Measurements from ENCODE around the gene SFTPA1.
"Not testable (repeated sequence)": the region's sequence is repeated elsewhere in the genome, so short reads cannot be mapped to it uniquely, and the experiment has no call there.

Gene SFTPA1

DNA sequence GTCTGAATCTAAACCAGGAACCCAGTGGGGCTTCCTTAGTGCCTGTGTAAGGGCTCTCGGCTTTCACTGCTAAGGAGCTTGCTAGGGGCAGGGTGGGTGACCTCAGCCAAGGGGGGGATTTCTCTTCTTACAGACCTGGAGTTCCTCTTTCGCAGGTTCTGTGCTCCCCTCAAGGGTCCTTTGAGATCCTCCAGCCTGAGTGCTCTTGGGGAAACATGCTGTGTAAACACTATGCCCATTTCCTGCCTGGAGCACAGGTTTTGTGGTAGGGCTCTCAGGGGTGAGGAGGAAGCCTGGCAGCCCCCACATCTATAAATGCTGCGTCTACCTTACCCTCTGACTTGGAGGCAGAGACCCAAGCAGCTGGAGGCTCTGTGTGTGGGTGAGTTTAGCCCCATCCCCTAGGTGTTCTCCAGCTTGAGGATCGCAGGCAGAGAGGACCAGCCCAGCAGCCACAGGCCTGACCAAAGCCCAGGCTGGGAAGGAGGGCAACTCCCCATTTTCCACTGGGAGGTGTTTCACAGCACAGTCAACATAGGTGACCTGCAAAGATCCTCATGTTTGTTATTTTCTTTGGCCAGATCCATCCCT is at the start of gene SFTPA1:
Gene SFTPA1, plus strand, starts transcription at position 339 of the 591 bp plus-strand sequence. CDS start 887 bp downstream, outside the sequence.
- in situ Hi-C loops (cut with MboI; ENCODE audit: low pct_unique_long_range_greater_than_20kb, low sequenced_read_pairs) = no loop called here
- peak; percentile 32 for DNase-seq

DNA sequence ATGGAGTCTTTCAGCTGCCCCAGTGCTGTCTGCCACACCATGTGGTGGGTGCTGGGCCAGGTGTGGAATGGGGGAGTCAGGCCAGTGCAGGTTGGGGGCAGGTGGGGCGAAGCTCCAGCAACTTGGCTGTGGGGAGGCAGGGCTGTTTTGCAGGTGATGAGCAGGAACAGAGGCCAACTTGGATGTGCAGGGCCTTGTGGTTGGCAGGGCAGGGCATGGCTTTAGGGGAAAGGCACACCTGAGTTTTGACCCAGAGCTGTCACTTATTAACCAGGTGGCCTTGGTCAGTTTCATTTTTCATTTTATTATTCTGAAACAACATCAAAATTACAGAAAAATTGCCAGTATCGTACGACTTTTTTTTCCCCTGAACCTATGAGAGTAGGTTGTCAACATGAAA is 49.5 kb upstream of the SFTPA1 start:
- in situ Hi-C loops (cut with MboI; ENCODE audit: low pct_unique_long_range_greater_than_20kb, low sequenced_read_pairs) = no loop called here
- DNase-seq = no peak

DNA sequence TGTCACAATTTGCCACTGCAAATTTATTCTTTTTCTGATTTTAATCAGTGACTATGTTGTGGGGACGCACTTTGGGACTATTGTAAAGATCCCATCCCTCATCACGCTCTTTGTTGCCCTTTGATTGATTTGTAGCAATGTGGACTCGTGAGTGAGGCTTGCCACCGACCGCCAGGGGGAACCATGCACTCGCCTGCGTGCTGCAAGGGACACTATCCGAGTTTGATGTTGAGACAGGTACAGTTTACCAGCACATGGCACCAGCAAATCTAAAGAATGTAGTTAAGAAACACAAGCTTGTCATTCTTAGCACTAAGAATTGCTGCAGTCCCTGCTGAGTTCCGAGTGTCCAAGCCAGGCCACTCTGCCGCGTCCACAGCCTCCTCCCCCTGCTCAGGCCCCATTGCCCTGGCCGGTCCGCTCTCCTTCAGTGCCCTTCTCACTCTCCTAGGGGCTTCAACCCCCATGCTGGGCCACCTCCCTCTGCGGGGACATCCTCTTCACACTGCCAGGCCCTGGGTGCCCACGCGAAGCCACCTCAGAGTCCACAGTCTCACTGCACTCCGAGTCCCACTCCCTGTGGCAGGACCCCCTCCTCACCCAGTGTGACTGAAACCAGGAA is 48.5 kb upstream of the SFTPA1 start:
- in situ Hi-C loops (cut with MboI; ENCODE audit: low pct_unique_long_range_greater_than_20kb, low sequenced_read_pairs) = no loop called here
- peak; percentile 53 for DNase-seq

DNA sequence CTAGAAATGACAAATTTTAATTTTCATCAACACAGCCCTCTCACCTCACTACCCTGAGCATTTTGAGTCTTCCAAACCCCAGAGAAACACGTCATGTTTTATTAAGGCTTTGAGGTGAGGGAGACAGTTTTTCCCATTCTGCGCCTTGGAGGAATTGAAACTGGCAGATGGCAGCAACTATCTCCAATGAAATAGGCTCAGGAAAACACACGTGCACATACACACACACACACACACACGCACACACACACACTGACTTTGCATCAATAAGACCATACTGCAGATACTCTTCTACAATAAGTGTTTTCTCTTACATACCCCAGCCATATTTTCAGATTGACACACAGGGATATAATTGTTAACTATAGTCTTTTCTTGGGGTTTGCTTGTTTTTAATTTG is 47.3 kb upstream of the SFTPA1 start:
- in situ Hi-C loops (cut with MboI; ENCODE audit: low pct_unique_long_range_greater_than_20kb, low sequenced_read_pairs) = no loop called here
- no peak for DNase-seq

DNA sequence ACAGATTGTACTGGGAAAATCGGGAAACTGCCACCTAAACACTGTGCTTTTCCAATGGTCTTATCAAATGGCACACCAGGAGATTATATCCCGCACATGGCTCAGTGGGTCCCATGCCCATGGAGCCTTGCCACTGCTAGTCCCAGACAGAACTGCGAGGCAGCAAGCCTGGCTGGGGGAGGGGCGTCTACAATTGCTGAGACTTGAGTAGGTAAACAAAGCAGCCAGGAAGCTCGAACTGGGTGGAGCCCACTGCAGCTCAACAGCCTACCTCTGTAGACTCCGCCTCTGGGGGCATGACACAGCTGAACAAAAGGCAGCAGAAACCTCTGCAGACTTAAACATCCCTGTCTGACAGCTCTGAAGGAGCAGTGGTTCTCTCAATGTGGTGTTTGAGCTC is 40.1 kb upstream of the SFTPA1 start:
- in situ Hi-C loops (cut with MboI; ENCODE audit: low pct_unique_long_range_greater_than_20kb, low sequenced_read_pairs); DNase-seq: not testable (repeated sequence)

DNA sequence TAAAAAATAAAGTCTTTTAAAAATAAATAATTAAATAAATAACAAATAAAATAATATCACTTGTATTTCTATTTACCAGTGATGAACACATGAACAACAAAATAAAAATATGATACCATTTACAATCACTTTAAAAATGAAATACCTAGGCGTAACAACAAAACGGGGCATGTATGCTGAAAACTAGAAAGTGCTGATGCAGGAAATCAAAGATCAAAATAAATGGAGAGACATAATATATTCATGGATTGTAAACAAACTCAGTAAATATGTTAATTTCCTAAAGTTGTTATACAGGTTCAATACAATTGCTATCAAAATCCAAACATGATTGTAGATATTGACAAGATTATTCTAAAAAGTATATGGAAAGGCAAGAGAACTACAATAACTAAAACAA is 31.4 kb upstream of the SFTPA1 start:
- DNase-seq = no peak
- in situ Hi-C loops (cut with MboI; ENCODE audit: low pct_unique_long_range_greater_than_20kb, low sequenced_read_pairs) = no loop called here

DNA sequence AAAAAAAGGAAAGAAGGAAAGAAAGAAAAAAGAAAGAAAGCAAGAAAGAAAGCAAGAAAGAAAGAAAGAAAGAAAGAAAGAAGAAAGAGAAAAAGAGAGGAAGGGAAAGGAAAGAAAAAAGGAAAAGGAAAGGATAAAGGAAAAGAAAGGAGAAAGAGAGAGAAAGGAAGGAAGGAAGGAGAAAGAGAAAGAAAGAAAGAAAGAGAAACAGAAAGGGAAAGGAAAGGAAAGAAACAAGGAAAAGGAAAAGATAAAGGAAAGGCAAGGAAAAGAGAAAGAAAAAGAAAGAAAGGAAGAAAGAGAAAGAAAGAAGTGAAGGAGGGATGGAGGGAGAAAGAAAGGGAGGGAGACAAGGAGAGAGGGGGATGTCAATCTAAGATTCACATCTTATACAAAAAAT is 29.7 kb upstream of the SFTPA1 start:
- in situ Hi-C loops (cut with MboI; ENCODE audit: low pct_unique_long_range_greater_than_20kb, low sequenced_read_pairs) = no loop called here
- DNase-seq = no peak

DNA sequence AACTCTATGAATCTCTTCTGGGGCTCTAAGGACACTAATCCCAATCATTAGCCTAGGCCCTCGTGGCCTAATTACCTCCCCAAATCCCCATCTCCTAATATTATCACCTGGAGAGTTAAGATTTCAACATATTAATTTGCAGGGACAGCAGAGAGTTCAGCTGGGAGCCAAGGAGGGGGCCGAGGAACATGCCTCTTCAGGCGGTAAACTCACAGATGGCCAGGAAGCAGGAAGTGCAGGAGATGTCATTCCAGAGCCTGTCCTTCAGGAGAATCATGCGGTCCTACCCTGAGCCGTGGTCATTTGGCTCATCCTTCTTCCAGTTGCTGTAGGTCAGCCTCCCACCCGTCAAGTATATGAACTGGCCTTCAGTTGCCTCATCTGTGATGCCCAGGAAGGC is 28.6 kb upstream of the SFTPA1 start:
- in situ Hi-C loops (cut with MboI; ENCODE audit: low pct_unique_long_range_greater_than_20kb, low sequenced_read_pairs) = no loop called here
- no peak for DNase-seq

DNA sequence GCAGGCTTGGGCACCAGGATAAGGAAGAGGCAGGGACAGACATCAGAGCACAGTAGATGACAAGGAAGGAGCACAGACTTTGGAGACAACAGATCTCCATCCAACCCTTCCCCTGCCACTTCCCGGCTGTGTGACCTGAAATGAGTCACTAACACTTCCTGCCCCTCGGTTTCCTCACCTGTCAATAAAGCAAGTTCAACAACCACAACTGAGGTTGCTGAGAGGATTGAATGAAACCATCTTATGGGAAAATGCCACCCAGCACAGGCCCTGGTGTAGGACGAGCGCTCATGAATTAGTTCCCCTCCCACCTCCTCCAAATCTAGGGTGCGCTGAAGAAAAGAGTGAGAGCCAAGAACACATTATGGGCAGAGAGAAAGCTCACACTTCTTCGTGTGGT is 27.8 kb upstream of the SFTPA1 start:
- DNase-seq; in situ Hi-C loops (cut with MboI; ENCODE audit: low pct_unique_long_range_greater_than_20kb, low sequenced_read_pairs): not testable (repeated sequence)

DNA sequence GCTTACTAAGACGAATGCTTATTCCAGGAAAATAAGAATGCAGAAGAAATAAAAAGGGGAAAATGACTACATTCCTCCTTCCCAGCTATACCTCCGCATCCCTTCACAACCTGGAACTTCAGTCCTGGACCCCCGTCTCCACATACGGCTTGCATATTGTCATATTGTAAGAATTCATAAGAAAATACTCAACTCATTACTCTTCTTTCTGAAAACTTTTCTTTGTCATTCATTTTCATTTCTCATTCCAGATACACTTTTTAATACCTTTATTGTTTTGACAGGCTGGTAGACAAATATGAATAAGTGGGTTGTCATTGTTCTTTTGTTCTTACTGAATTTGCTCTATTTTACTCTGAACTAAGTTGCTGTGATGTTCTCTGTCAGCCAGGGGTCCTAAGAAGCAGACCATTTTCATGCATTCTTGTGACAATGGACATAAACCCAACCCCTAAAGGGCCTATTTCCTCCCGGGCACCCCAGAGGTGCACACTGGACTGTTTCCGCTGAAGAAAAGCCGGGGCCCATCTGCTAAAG is 27.2 kb upstream of the SFTPA1 start:
- in situ Hi-C loops (cut with MboI; ENCODE audit: low pct_unique_long_range_greater_than_20kb, low sequenced_read_pairs) = no loop called here
- DNase-seq = no peak

DNA sequence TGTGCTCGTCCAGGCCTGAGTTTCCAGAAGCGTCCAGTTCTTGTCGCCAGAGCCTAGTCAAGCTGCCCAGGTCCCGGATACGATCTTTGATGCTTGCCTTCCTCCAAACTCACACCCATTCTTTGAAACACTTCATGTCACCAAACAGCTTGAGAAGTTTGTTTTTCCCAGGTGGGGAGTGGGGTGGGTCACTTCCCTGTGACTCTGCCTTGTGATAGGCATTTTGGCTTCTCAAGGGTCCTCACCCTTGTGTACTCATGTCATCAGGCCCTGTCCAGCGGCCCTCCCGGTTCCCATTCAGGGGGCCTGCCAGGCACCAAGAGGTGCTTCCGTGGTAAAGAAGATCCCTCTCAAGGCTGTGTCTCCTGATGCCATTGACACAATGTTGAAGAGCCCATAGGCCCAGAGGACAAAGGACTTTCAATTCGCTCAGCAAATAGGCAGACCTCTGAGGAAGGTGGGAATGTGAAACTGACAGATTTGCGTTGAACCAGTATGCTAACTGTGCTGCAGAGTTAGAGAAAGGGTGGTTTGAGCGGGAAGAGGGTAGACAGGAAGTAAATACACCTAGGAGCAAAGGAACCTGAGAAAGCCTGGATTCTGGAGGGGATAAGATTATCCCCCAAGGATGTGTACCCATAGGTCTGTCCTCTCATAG is 24.7 kb upstream of the SFTPA1 start:
- no peak for DNase-seq
- in situ Hi-C loops (cut with MboI; ENCODE audit: low pct_unique_long_range_greater_than_20kb, low sequenced_read_pairs) = no loop called here

DNA sequence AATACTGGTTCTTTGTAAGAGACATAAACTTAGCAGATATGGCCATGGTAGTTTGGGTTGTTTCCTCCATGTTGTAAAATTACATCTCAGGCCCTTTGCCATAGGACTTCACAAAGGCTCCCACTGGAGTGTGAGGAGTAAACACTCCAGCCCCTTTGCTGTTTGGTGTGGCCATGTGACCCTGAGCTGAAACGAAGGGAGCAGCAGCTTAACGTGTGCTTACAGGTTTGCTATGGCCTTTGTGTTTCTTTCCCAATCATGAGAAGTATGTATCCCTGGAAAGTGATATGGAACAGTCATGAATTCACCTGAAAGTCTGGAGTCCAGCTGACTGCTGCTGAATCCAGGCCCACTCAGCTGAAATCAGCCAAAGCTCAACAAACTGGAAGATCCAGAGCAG is 23.8 kb upstream of the SFTPA1 start:
- in situ Hi-C loops (cut with MboI; ENCODE audit: low pct_unique_long_range_greater_than_20kb, low sequenced_read_pairs) = no loop called here
- no peak for DNase-seq

DNA sequence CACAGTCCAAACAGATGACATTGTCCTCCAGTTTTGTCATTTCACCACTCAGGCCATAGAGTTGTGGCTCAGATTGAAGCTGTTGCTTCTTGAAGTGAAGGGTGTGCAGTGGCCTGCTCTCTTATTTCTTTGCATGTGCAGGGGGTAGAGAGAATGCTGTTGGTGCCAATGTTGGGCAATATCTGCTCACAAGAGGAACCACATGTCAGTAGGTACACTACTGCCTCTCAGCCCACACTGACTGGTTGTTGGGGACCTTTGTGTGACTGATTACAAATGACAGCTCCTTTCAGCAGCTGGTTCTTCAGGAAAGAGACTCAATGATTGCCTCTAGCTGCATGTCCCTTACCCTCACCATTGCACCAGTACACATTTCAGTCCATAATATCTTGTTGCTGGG is 21.9 kb upstream of the SFTPA1 start:
- DNase-seq = no peak
- in situ Hi-C loops (cut with MboI; ENCODE audit: low pct_unique_long_range_greater_than_20kb, low sequenced_read_pairs) = no loop called here

DNA sequence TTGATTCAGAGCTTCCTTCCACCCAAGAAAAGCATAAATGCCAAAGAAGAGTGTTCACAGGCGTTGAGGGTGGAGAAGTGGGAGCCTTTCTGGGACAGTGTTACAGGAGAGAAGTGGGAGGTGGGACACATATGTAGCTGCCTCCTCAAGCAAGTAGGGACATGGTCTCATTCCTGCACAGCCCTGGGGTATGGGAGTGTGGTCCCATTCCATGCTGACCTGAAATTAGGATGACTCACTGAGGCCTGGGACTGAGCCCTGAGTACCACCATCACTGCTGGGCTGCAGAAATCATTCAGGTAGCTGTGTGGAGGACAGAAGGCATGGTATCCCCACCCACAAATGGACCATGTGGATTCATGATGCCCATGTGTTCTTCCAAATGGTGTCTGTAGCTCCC is 17.4 kb upstream of the SFTPA1 start:
- in situ Hi-C loops (cut with MboI; ENCODE audit: low pct_unique_long_range_greater_than_20kb, low sequenced_read_pairs) = no loop called here
- no peak for DNase-seq

DNA sequence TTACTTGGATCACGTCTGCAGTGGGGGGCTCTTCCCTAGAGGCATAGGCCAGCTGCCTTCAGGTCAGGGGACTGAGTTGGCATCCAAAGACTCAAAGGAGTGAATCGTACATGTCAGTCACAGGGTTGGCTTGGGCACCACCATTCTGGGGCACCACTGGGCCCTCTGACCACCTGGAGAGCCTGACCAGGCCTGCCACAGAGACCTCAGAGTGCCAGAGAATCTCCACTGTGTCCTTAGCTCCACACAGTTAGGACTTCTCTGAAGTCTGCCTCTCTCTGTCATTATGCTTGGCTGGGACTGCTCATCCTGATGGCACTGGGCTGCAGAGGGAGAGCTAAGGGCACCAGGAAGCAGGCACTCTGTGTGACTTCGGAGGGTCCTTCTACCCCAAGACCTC is 16.2 kb upstream of the SFTPA1 start:
- in situ Hi-C loops (cut with MboI; ENCODE audit: low pct_unique_long_range_greater_than_20kb, low sequenced_read_pairs) = not testable (repeated sequence)

DNA sequence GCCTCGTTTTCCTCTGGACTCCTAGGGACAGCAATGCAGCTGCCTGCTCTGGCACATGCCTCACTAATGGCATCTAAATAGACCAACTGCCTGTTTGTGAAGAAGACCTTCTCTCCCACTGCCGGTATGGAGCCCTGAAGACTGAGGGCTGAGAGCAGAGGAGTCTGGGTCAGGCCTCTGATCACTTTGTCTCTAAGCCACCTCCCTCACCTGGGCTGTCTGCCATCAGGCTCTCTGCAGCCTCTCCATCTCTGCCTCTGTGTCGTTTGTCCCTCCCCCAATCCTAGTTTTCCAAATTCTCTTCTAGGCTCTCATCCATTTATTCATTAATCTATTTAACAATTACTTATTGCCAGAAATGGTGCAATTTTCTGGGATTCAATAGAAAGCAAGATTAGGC is 15.2 kb upstream of the SFTPA1 start:
- DNase-seq = no peak
- in situ Hi-C loops (cut with MboI; ENCODE audit: low pct_unique_long_range_greater_than_20kb, low sequenced_read_pairs) = no loop called here

More for the DNA sequence above, 16.2 kb upstream of the SFTPA1 start:
- not testable (repeated sequence) for DNase-seq

DNA sequence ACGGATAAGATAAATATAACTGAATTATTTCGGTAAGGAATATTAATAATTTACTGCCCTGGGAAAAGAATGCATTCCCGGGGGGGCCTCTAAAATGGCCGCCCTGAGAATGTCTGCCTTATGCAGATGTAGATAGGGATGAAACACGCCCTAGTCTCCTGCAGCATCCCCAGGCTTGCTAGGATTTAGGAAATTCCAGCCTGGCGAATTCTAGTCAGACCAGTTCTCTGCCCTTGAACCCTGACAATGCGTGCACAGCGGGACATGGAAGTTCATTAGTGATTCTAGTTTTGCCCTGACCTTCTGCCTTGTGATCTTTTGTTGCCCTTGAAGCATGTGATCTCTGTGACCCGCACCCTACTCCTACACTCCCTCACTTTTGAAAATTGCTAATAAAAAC is 11.1 kb upstream of the SFTPA1 start:
- not testable (repeated sequence) for DNase-seq

DNA sequence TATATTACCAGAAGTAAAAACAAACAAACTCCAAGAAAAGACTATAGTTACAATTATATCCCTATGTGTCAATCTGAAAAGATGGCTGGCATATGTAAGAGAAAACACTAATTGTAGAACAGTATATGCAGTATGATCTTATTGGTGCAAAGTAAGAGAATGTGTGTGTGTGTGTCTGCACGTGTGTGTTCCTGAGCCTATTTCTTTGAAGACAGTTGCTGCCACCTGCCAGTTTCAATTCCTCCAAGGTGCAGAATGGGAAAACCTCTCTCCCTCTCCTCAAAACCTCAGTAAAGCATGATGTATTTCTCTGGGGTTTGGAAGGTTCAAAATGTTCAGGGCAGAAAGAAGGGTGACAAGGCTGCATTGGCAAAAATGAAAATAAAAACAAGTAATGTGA is 8.8 kb upstream of the SFTPA1 start:
- no peak for DNase-seq
- in situ Hi-C loops (cut with MboI; ENCODE audit: low pct_unique_long_range_greater_than_20kb, low sequenced_read_pairs) = no loop called here

More for the DNA sequence above, 11.1 kb upstream of the SFTPA1 start:
- in situ Hi-C loops (cut with MboI; ENCODE audit: low pct_unique_long_range_greater_than_20kb, low sequenced_read_pairs) = not testable (repeated sequence)

DNA sequence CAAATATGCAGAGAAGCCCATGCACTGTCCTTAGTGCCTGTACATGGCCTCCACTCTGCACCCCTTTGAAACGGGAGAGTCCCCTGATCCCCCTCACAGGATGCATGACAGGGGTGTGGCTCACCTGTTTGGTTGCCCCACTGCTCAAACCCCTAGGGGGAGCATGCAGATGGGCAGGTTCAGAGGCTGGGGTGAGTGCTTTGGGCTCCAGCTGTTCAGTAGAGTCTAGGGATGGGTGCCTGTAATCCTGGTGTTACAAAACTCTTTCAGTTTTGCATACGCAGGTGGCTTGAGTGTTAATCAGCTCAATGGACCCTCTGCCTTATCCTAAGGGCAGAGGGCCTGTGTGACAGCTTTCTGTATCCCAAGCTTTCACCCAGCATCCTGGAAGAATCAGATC is 7.8 kb upstream of the SFTPA1 start:
- in situ Hi-C loops (cut with MboI; ENCODE audit: low pct_unique_long_range_greater_than_20kb, low sequenced_read_pairs) = no loop called here
- no peak for DNase-seq

DNA sequence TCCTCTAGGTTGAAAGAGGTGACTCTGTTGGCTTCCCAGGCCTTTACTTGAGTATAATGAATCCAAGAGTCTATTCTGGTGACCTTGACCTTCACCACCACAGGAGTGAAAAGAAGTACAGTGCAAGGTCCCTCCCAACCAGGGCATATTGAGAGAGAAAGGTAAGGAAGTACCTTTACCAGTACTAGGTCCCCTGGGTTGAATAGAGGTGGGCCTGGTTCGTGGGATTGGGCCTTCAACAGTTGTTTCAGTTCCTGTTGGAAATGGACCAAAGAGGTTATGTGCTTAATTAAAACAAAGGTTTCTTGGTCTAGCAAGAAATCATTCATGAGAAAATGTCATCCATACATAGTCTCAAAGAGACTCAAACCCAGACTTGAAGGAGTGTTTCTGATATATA is 6.4 kb upstream of the SFTPA1 start:
- no peak for DNase-seq

More for the DNA sequence above, 6.4 kb upstream of the SFTPA1 start:
- in situ Hi-C loops (cut with MboI; ENCODE audit: low pct_unique_long_range_greater_than_20kb, low sequenced_read_pairs) = no loop called here
